H1 (cell line): Measurements from ENCODE around the gene DCUN1D4. TPM values are rescaled to one million over a fixed set of nuclear protein-coding genes. Genes with fewer than 3 reads are reported as not detected.
A peak's percentile ranks its signal among the peaks of the same experiment; 100 is the strongest.

ENCODE experiments used
- CTCF ChIA-PET: fragments of 300-600 bp; sonication (Branson Sonifier 250); formaldehyde crosslinking; loops from one replicate; lab custom pipeline; 2021; ENCODE audit not compliant: partially characterized antibody; lab: Charles Lee
- POLR2A ChIA-PET: fragments of 300-600 bp; sonication (Branson Sonifier 250); formaldehyde crosslinking; loops from one replicate; lab custom pipeline; 2021; ENCODE audit warnings: inconsistent platforms; ENCODE audit not compliant: partially characterized antibody; lab: Charles Lee
- DNase-seq, 2 experiments: peaks; one replicate each; pipeline versions ENCODE4 v3.0.0 to v3.0.0-alpha.2; 2010 to 2022; ENCODE audit warnings: low spot score in 2 of 2, low read depth in 1 of 2, mixed read lengths in 1 of 2
- FAIRE-seq: peaks from 2 replicates; lab custom pipeline; 2011; peaks lifted over from hg19 to GRCh38; lab: Jason Lieb, UNC
- H2AFZ ChIP-seq: 2 replicates; pipeline ENCODE4 v1.8.1; 2012; ENCODE audit warnings: low read length, inconsistent platforms
- H2AK5ac ChIP-seq: 2 replicates; pipeline ENCODE4 v1.6.1; 2013; ENCODE audit warnings: low read depth, low read length
- H2BK120ac ChIP-seq: replicated peaks from 2 replicates; pipeline ENCODE3; 2013; ENCODE audit warnings: low read depth, low read length, inconsistent platforms
- H2BK12ac ChIP-seq: 2 replicates; pipeline ENCODE4 v1.6.1; 2013; ENCODE audit warnings: low read depth, low read length
- H2BK15ac ChIP-seq: 2 replicates; pipeline ENCODE4 v1.6.1; 2013; ENCODE audit warnings: low read length
- H2BK20ac ChIP-seq: 2 replicates; pipeline ENCODE4 v1.6.1; 2013; ENCODE audit warnings: low read length
- H2BK5ac ChIP-seq: 2 replicates; pipeline ENCODE4 v1.6.1; 2013; ENCODE audit warnings: low read depth, low read length
- H3K14ac ChIP-seq: 2 replicates; pipeline ENCODE4 v1.6.1; 2013; ENCODE audit warnings: inconsistent platforms; ENCODE audit not compliant: insufficient read length
- H3K18ac ChIP-seq: 2 replicates; pipeline ENCODE4 v1.6.1; 2013; ENCODE audit warnings: low read length; ENCODE audit errors: extremely low read depth
- H3K23ac ChIP-seq: 2 replicates; pipeline ENCODE4 v1.6.1; 2013; ENCODE audit warnings: inconsistent platforms; ENCODE audit not compliant: insufficient read length
- H3K23me2 ChIP-seq: 2 replicates; pipeline ENCODE4 v1.6.1; 2013; ENCODE audit warnings: low read depth, low read length
- H3K27ac ChIP-seq: 2 replicates; pipeline ENCODE4 v1.6.1; 2011; ENCODE audit warnings: low read depth, low read length, inconsistent platforms
- H3K27me3 ChIP-seq, 4 experiments: replicated peaks in 1 of 4; 1 replicate in 1 of 4; 2 replicates in 3 of 4; pipeline versions ENCODE4 v1.6.1 to v1.8.1; 2011 to 2013; ENCODE audit warnings: low read length in 3 of 4, mild to moderate bottlenecking in 3 of 4, inconsistent platforms in 2 of 4, mixed read lengths in 2 of 4, moderate library complexity in 1 of 4; ENCODE audit not compliant: control insufficient read depth in 3 of 4, insufficient read depth in 3 of 4; ENCODE audit errors: extremely low read depth in 1 of 4
- H3K36me3 ChIP-seq, 4 experiments: 2 replicates each; pipeline versions ENCODE4 v1.6.1 to v1.8.1; 2011 to 2013; ENCODE audit warnings: mild to moderate bottlenecking in 4 of 4, low read length in 3 of 4, moderate library complexity in 2 of 4, control low read depth in 1 of 4, inconsistent platforms in 1 of 4; ENCODE audit not compliant: insufficient read depth in 4 of 4, control insufficient read depth in 2 of 4
- H3K4ac ChIP-seq: replicated peaks from 2 replicates; pipeline ENCODE3; 2013; ENCODE audit warnings: low read length, low read depth, mixed read lengths, inconsistent platforms; ENCODE audit not compliant: insufficient read length
- H3K4me1 ChIP-seq, 4 experiments: replicated peaks in 1 of 4; 1 replicate in 1 of 4; 2 replicates in 3 of 4; pipeline versions ENCODE4 v1.6.1 to v1.8.1; 2011 to 2013; ENCODE audit warnings: low read length in 3 of 4, inconsistent platforms in 2 of 4, mixed read lengths in 1 of 4; ENCODE audit not compliant: insufficient read depth in 4 of 4, control insufficient read depth in 3 of 4
- H3K4me2 ChIP-seq, 2 experiments: 2 replicates each; pipeline versions ENCODE4 v1.6.1 to v1.8.1; 2011 to 2013; ENCODE audit warnings: low read depth in 2 of 2, low read length in 2 of 2, control low read depth in 1 of 2, inconsistent platforms in 1 of 2, mild to moderate bottlenecking in 1 of 2; ENCODE audit not compliant: insufficient read depth in 1 of 2
- H3K4me3 ChIP-seq, 4 experiments: fragments of 200-600, 300-600 bp in 1 of 4; sonication (generic), shearing (Covaris generic), sonication (Bioruptor Twin) in 1 of 4; 2 replicates each; pipeline versions ENCODE4 v1.5.1 to v1.8.1; 2011 to 2016; ENCODE audit warnings: low read length in 4 of 4, low read depth in 3 of 4, control low read depth in 2 of 4, inconsistent platforms in 2 of 4, mild to moderate bottlenecking in 2 of 4, mixed read lengths in 1 of 4, moderate library complexity in 1 of 4; ENCODE audit not compliant: insufficient read depth in 2 of 4; ENCODE audit errors: extremely low read depth in 1 of 4
- H3K56ac ChIP-seq: replicated peaks from 2 replicates; pipeline ENCODE3; 2013; ENCODE audit warnings: low read depth, mild to moderate bottlenecking, mixed read lengths, low read length, inconsistent platforms; ENCODE audit not compliant: insufficient read length
- H3K79me1 ChIP-seq: 2 replicates; pipeline ENCODE4 v1.6.1; 2013; ENCODE audit warnings: low read depth, low read length, control low read depth
- H3K79me2 ChIP-seq, 2 experiments: 2 replicates each; pipeline versions ENCODE4 v1.6.1 to v1.8.1; 2012 to 2013; ENCODE audit warnings: low read length in 2 of 2, mild to moderate bottlenecking in 2 of 2, inconsistent platforms in 1 of 2; ENCODE audit not compliant: insufficient read depth in 2 of 2, control insufficient read depth in 1 of 2
- H3K9ac ChIP-seq, 4 experiments: replicated peaks in 1 of 4; 1 replicate in 1 of 4; 2 replicates in 3 of 4; pipeline versions ENCODE4 v1.6.1 to v1.8.1; 2011 to 2013; ENCODE audit warnings: low read depth in 3 of 4, low read length in 3 of 4, control low read depth in 2 of 4, mild to moderate bottlenecking in 2 of 4, moderate library complexity in 2 of 4, inconsistent platforms in 1 of 4; ENCODE audit errors: extremely low read depth in 1 of 4
- H3K9me3 ChIP-seq, 2 experiments: 2 replicates each; pipeline versions ENCODE4 v1.6.1 to v1.8.1; 2012 to 2013; ENCODE audit warnings: mild to moderate bottlenecking in 2 of 2, moderate library complexity in 2 of 2, control low read depth in 1 of 2, inconsistent platforms in 1 of 2, low read depth in 1 of 2, low read length in 1 of 2, mixed read lengths in 1 of 2; ENCODE audit not compliant: insufficient read depth in 2 of 2
- H4K20me1 ChIP-seq, 2 experiments: replicated peaks in 1 of 2; 2 replicates each; pipeline versions ENCODE3 to v1.8.1; 2011 to 2013; ENCODE audit warnings: inconsistent platforms in 2 of 2, low read length in 2 of 2, mild to moderate bottlenecking in 1 of 2; ENCODE audit not compliant: insufficient read depth in 2 of 2, control insufficient read depth in 1 of 2
- H4K5ac ChIP-seq: 2 replicates; pipeline ENCODE4 v1.6.1; 2013; ENCODE audit warnings: low read length, low read depth, mixed read lengths, inconsistent platforms; ENCODE audit not compliant: insufficient read length
- H4K8ac ChIP-seq: 2 replicates; pipeline ENCODE4 v1.8.0; 2013; ENCODE audit warnings: mild to moderate bottlenecking, moderate library complexity, low read length, inconsistent platforms; ENCODE audit not compliant: insufficient read depth; ENCODE audit errors: extremely low read depth
- H4K91ac ChIP-seq: replicated peaks from 2 replicates; pipeline ENCODE3; 2013; ENCODE audit warnings: low read length, mixed read lengths, inconsistent platforms; ENCODE audit not compliant: insufficient read length
- BACH1 ChIP-seq: IDR thresholded peaks from 2 replicates; pipeline ENCODE4 v1.6.1; 2012; ENCODE audit warnings: low read length, improper control_type of control experiment
- BRCA1 ChIP-seq: IDR thresholded peaks from 2 replicates; pipeline ENCODE4 v1.6.1; 2012; ENCODE audit warnings: low read depth, low read length, improper control_type of control experiment
- CHD2 ChIP-seq: IDR thresholded peaks from 2 replicates; pipeline ENCODE4 v1.6.1; 2012; ENCODE audit warnings: low read length, improper control_type of control experiment
- RFX5 ChIP-seq: IDR thresholded peaks from 2 replicates; pipeline ENCODE4 v1.6.1; 2011; ENCODE audit warnings: low read depth, low read length, improper control_type of control experiment, borderline replicate concordance
- SAP30 ChIP-seq: fragments of 300-600 bp; sonication (generic); IDR thresholded peaks from 2 replicates; pipeline ENCODE4 v1.7.1; 2012; ENCODE audit warnings: low read length, moderate library complexity, mild to moderate bottlenecking, inconsistent platforms; ENCODE audit not compliant: insufficient read depth, insufficient replicate concordance
- YY1 ChIP-seq: IDR thresholded peaks from 2 replicates; pipeline ENCODE4 v1.6.1; 2011; ENCODE audit warnings: low read depth, mild to moderate bottlenecking, low read length
- WGBS, 2 experiments: shearing (Covaris generic) in 1 of 2; methylation state at CpG; one replicate each; pipeline versions ENCODE4 v1.1.6 to v1.1.7; 2013 to 2015; ENCODE audit warnings: low lambda C conversion rate in 2 of 2, mixed read lengths in 2 of 2, inconsistent platforms in 1 of 2, low coverage in 1 of 2, missing lambda C conversion rate in 1 of 2; ENCODE audit not compliant: insufficient replicate concordance in 2 of 2, insufficient coverage in 1 of 2, insufficient read length in 1 of 2; ENCODE audit errors: extremely low coverage in 1 of 2, missing lambda C conversion rate in 1 of 2; 5-methylcytosine and 5-hydroxymethylcytosine counted together
- polyA plus RNA-seq, 7 experiments: library from polyadenylated mRNA; depleted of rRNA in 3 of 7; stranded (reverse) in 5 of 7; unstranded in 2 of 7; fragments of >200 nt in 5 of 7; fragments of 200-250 nt in 2 of 7; gene quantifications; 1 replicate in 5 of 7; 2 replicates in 1 of 7; 4 replicates in 1 of 7; pipeline versions ENCODE4 v1.2.1 to v1.2.3, GENCODE V29; 2011 to 2013; ENCODE audit warnings: missing spikeins in 2 of 7, mixed read lengths in 2 of 7
- total RNA-seq: library from RNA; stranded (reverse); fragmentation: NEBNext Ultra II Directional; extraction: Animal tissue kit (Norgen Biotek cat#: 25700); gene quantifications from 2 replicates; pipeline ENCODE4 v1.2.1, GENCODE V29; 2021

The DCUN1D4 gene
- total and polyA plus RNA-seq, 2 of the 8 experiments (the other 6 are each of a cell fraction or from before 2014, with no cell fraction given) = 22.9 to 55.9 TPM

GRCh38 chr4:51853027-51853682 lies 10.2 kb downstream of the DCUN1D4 start:
- Histone ChIP-seq H3K4me1 (peaks cover 9 to 38% (median 20%) of the 10 kb centered on the region in 4 experiments), H4K5ac (peak overlapping the region; percentile 8), H3K36me3 (no peaks in the 10 kb centered on the region; a peak in 1 of 8 replicates), H3K79me2 (peaks cover 14 to 100% of the 10 kb centered on the region in 2 experiments), H3K14ac (no peak overlapping the region), H2BK15ac (no peak overlapping the region), H3K4me2 (peak overlapping the region; percentile 21 to 49; a peak in 3 of 4 replicates), H3K9me3 (no peaks in the 10 kb centered on the region), H3K9ac (no peak overlapping the region; a peak in 1 of 7 replicates), H3K18ac (no peak overlapping the region), H3K4ac (no peak overlapping the region), H4K8ac (no peak overlapping the region), H3K4me3 (0 out of 8 replicates have a peak overlapping the region, but pooled peaks of 1 of the 4 experiments have one; percentile 5), H3K27ac (peak overlapping the region; percentile 37; the same call in 1 of the 2 replicates), H3K79me1 (peaks cover 5% of the 10 kb centered on the region; the same call in 1 of the 2 replicates), H4K91ac (no peak overlapping the region), H2BK120ac (no peak overlapping the region), H2AK5ac (no peak overlapping the region), H3K23me2 (no peaks in the 10 kb centered on the region), H2BK5ac (peak overlapping the region; percentile 18; the same call in 1 of the 2 replicates), H2BK12ac (no peak overlapping the region; the same call in 1 of the 2 replicates), H2BK20ac (no peak overlapping the region; the same call in 1 of the 2 replicates), H3K23ac (no peak overlapping the region), H2AFZ (no peak overlapping the region), H4K20me1 (peaks cover 2 to 13% of the 10 kb centered on the region in 2 experiments), H3K27me3 (no peaks in the 10 kb centered on the region), H3K56ac (no peak overlapping the region)
- POLR2A ChIA-PET = interaction anchor here (1.3 kb wide), 1 partner anchor 10 kb away, joined by 3 read pairs; no protein-coding TSS in a partner anchor
- DNase-seq (no peak), FAIRE-seq (no peak)
- WGBS, 2 experiments = 51% methylated on average over 6 of the region's 6 CpGs; no CpG with 5 or more reads in 1 of the 2 experiments
- CTCF ChIA-PET = interaction anchor here (1.1 to 1.6 kb wide), 4 partner anchors 17 to 172 kb away, joined by 3 to 4 read pairs (median 4); no protein-coding TSS in a partner anchor
- TF ChIP-seq CHD2 (no peak), YY1 (no peak), BACH1 (peak; percentile 45; the same call in 1 of the 2 replicates), RFX5 (no peak), BRCA1 (no peak), SAP30 (no peak)
